GM19468 (cell line): ENCODE results near the gene NR2F6.
"Not testable (repeated sequence)": the region's sequence is repeated elsewhere in the genome, so short reads cannot be mapped to it uniquely, and the experiment has no call there.

Experiments used
- ATAC-seq: cut with Tn5 transposase; IDR thresholded peaks from one replicate; pipeline ENCODE4 v1.9.1; 2021; ENCODE audit warnings: mild to moderate bottlenecking, moderate library complexity, moderate number of reproducible peaks; ENCODE audit not compliant: unreplicated experiment; ENCODE audit errors: extremely low read depth

The NR2F6 gene

GRCh38 chr19:17245535-17245984 is at the start of gene NR2F6:
TSS of gene NR2F6 (minus strand) at chr19:17245919. CDS start at chr19:17245220, 699 bp downstream.
- no peak for ATAC-seq

GRCh38 chr19:17294051-17294891 is 48.6 kb upstream of the NR2F6 start:
- ATAC-seq: no peak

GRCh38 chr19:17293605-17294004 is 47.9 kb upstream of the NR2F6 start:
- no peak for ATAC-seq

- ATAC-seq: no peak
Measured at GRCh38 chr19:17292301-17293074, 46.8 kb upstream of the NR2F6 start.

- ATAC-seq: no peak
Measured at GRCh38 chr19:17289489-17289888, 43.8 kb upstream of the NR2F6 start.

GRCh38 chr19:17286752-17287151 is 41.0 kb upstream of the NR2F6 start:
- no peak for ATAC-seq

- ATAC-seq: no peak
Measured at GRCh38 chr19:17286263-17286662, 40.5 kb upstream of the NR2F6 start.

- no peak for ATAC-seq
Measured at GRCh38 chr19:17285415-17286135, 39.9 kb upstream of the NR2F6 start.

- ATAC-seq: no peak
Measured at GRCh38 chr19:17283504-17283996, 37.8 kb upstream of the NR2F6 start.

GRCh38 chr19:17282488-17283125 is 36.9 kb upstream of the NR2F6 start:
- no peak for ATAC-seq

GRCh38 chr19:17281391-17282304 is 35.9 kb upstream of the NR2F6 start, which contains the start of gene ANKLE1:
TSS of gene ANKLE1 (plus strand) at chr19:17281901. CDS start at chr19:17281921, 20 bp downstream.
- ATAC-seq: no peak

- no peak for ATAC-seq
Measured at GRCh38 chr19:17279436-17279835, 33.7 kb upstream of the NR2F6 start.

- no peak for ATAC-seq
Measured at GRCh38 chr19:17275441-17276175, 29.9 kb upstream of the NR2F6 start.

- ATAC-seq: not testable (repeated sequence)
Measured at GRCh38 chr19:17274892-17275291, 29.2 kb upstream of the NR2F6 start.

- no peak for ATAC-seq
Measured at GRCh38 chr19:17268754-17269153, 23.0 kb upstream of the NR2F6 start.

GRCh38 chr19:17266975-17267788 is 21.5 kb upstream of the NR2F6 start, which contains the start of gene BABAM1:
TSS of gene BABAM1 (plus strand) at chr19:17267443. CDS start at chr19:17268807, 1,364 bp downstream.
- ATAC-seq: peak; percentile 82

GRCh38 chr19:17266589-17266974 is 20.9 kb upstream of the NR2F6 start:
- ATAC-seq: no peak
